ENCODE results near the gene RPL13.

DNA sequence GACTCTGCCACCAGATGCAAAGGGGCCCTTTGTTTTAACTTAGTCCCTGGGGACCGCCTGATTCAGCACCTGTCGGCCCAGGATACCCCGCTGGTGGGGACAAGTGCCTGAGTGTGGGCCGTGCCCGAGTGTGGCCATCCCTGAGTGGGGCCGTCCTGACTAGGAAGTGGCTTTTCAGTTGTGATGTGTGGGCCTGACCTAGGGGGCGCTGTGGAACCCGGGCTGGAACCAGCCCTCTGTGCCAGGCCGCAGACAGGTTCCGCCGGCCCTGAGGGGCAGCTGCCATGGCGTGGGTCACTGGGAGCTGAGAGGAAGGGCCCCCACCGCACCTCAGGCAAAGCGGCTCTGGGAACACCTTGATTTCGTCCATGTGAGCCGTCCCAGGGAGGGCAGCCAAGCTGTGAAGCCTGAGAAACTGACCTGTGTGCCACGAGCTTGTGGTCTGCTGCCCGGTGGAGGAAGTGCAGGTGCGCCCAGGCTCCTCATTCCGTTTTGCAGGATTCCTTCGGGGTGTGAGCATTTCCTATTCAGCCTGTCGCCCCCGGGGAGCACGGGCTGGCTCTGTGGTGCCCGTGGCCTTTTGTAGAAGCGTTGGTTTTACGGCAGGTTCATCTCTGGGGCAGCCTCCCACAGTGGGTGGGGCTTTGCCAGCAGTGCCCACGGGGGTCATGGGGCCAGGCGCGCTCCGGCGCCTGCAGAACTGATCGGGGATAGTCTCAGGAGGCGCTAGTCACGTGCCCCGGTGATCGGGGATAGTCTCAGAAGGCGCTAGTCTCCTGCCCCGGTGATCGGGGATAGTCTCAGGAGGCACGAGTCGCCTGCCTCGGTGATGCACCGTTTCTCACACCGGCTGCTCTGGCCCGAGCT lies 5.3 kb downstream of the RPL13 start:
- TF ChIP-seq ESRRG (CRISPR knock-in tag; IDR thresholded peaks at IDR 0.05) (no peak), ZFP30 (CRISPR knock-in tag; IDR thresholded peaks at IDR 0.05) (no peak), CSDC2 (CRISPR knock-in tag; IDR thresholded peaks at IDR 0.05) (no peak), TCF4 (CRISPR knock-in tag; IDR thresholded peaks at IDR 0.05; ENCODE audit: borderline replicate concordance) (no peak), ISL1 (CRISPR knock-in tag; IDR thresholded peaks at IDR 0.05) (no peak), BACH2 (CRISPR knock-in tag; IDR thresholded peaks at IDR 0.05; ENCODE audit: borderline replicate concordance) (no peak), PATZ1 (CRISPR knock-in tag; IDR thresholded peaks at IDR 0.05; ENCODE audit: borderline replicate concordance) (no peak), CSRNP3 (CRISPR knock-in tag; IDR thresholded peaks at IDR 0.05) (no peak), ZNF8 (CRISPR knock-in tag; IDR thresholded peaks at IDR 0.05) (no peak)
- TF ChIP-seq, protein P1, sequence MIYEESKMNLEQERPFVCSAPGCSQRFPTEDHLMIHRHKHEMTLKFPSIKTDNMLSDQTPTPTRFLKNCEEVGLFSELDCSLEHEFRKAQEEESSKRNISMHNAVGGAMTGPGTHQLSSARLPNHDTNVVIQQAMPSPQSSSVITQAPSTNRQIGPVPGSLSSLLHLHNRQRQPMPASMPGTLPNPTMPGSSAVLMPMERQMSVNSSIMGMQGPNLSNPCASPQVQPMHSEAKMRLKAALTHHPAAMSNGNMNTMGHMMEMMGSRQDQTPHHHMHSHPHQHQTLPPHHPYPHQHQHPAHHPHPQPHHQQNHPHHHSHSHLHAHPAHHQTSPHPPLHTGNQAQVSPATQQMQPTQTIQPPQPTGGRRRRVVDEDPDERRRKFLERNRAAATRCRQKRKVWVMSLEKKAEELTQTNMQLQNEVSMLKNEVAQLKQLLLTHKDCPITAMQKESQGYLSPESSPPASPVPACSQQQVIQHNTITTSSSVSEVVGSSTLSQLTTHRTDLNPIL (CRISPR knock-in tag; IDR thresholded peaks at IDR 0.05; ENCODE audit: low read depth) = peak; percentile 58; the same call in 1 of the 2 replicates

All from SK-N-SH treated with all-trans-retinoic acid at 6 μM for 48 hours (cell line).